ENCODE results near the gene NHLRC2.
"Not testable (repeated sequence)": the region's sequence is repeated elsewhere in the genome, so short reads cannot be mapped to it uniquely, and the experiment has no call there.

NHLRC2 gene, protein sequence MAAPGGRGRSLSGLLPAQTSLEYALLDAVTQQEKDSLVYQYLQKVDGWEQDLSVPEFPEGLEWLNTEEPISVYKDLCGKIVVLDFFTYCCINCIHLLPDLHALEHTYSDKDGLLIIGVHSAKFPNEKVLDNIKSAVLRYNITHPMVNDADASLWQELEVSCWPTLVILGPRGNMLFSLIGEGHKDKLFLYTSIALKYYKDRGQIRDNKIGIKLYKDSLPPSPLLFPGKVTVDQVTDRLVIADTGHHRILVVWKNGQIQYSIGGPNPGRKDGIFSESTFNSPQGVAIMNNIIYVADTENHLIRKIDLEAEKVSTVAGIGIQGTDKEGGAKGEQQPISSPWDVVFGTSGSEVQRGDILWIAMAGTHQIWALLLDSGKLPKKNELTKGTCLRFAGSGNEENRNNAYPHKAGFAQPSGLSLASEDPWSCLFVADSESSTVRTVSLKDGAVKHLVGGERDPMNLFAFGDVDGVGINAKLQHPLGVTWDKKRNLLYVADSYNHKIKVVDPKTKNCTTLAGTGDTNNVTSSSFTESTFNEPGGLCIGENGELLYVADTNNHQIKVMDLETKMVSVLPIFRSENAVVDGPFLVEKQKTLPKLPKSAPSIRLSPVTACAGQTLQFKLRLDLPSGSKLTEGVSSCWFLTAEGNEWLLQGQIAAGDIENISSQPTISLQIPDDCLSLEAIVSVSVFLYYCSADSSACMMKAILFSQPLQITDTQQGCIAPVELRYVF

DNA sequence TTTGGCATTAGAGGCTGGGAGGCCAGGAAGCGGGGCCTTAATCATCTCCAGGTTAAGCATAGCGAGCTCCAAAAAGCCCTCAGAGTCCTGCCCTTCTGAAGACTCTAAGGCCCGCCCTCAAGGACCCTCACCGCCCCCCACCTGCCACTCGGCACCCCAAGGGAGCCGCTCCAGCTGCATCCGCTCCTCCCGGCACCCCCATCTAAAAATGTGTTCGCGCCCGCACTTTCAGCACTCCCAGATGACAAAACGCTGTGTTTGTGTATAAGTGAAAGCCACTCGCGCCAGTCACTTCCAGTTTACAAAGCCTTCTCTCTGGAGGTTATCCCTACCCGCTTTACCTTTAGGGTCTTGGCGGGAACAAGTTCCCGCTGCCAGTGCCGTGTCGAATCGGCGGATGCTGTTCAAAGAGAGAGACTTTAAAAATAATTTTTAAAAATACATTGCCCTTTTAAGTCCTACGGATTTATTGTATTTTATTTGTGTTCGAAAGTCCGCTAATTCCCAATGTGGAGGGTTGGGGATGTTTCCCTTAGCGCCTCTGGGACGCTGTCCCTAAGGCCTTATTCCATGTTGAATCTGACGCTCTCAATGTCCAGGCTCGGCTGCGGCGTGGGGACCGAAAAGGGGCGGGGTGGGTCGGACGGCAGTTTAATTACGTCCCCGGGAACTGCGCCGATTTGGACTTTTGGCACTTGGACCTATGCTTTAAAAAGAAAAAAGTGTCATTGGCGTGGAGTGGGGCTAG, at the start of gene NHLRC2, which contains the start of gene DCLRE1A:
TSS of gene NHLRC2 (plus strand) at position 649 of the 748 bp plus-strand sequence. CDS start 212 bp downstream, outside the sequence.
TSS of gene DCLRE1A (minus strand) at position 70 of the 748 bp plus-strand sequence. CDS start 900 bp downstream, outside the sequence.
- peak; percentile 35 for DNase-seq

DNA sequence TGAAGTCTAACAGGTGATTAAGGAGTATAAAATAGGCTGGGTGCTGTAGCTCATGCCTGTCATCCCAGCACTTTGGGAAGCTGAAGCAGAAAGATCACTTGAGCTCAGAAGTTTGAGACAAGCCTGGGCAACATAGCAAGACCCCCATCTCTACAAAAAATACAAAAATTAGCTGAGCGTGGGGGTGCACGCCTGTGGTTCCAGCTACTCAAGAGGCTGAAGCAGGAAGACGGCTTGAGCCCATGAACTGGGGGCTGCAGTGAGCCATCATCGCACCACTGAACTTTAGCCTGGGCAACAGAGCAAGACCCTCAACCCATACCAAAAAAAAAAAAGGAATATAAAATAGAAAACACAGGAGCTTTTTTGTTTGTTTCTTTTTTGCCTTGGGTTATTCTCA, 48.0 kb upstream of the NHLRC2 start:
- DNase-seq: no peak

DNA sequence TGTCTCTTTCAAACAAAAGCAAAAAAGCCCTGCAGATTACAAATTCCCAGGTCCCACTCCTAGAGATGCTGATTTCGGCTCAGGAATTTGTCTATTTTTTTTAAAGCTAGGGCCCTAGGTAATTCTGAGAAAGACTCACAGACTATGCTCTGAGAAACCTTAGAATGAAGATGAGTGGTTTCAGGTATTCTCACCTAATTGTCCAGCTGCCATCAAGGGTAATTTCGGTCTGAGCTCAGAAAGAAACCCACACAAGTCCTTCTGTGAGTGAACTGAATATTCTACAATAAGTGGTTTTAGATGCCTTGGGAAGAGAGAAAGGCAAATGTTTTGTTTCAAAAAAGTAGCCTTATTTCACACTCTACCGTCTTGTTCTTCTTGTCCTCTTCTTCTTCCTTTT, 46.3 kb upstream of the NHLRC2 start:
- DNase-seq: no peak

DNA sequence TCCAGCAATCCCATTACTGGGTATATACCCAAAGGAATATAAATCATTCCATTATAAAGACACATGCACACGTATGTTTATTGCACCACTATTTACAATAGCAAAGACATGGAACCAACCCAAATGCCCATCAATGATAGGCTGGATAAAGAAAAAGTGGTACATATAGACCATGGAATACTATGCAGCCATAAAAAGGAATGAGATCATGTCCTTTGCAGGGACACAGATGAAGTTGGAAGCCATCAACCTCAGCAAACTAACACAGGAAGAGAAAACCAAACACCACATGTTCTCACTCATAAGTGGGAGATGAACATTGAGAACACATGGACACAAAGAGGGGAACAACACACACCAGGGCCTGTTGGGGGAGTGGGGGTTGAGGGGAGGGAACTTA, 39.8 kb upstream of the NHLRC2 start:
- not testable (repeated sequence) for DNase-seq

DNA sequence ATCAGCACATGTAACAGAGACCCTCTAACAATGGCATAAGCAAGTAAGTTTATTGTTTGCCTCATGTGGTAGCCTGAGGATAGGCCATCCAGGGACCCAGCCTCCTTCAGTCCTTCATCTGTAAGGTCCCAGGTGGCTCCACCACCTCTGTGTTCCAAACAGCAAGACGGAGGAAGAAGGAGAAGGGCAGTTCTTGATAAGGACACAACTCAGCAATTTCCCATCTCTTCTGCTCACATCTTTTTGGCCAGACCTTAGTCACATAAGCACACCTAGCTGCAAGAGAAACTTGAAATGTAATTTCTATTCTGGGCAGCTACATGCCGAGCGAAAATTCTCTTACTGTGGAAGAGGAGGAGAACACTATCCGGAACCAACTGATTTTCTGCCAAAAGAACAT, 34.5 kb upstream of the NHLRC2 start:
- no peak for DNase-seq

DNA sequence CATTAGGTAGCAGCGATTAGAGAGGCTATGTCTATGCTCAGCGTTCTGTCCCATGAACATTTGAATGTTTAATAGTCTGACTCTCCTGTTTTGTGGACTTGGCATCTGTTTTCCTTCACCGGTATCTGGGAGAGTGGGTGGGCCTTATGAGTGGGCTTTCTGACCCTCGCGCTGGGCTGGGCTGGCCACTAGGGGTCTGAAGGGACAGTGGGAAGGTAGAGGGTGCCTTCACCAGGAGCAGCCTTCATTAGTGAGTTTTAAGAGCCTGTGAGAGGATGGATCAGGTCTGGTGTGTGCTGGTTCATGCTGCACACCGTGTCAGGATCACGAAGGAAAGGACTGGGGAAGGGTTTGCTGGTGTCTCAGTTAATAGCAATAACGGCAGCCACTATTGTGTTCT, 34.0 kb upstream of the NHLRC2 start:
- no peak for DNase-seq

DNA sequence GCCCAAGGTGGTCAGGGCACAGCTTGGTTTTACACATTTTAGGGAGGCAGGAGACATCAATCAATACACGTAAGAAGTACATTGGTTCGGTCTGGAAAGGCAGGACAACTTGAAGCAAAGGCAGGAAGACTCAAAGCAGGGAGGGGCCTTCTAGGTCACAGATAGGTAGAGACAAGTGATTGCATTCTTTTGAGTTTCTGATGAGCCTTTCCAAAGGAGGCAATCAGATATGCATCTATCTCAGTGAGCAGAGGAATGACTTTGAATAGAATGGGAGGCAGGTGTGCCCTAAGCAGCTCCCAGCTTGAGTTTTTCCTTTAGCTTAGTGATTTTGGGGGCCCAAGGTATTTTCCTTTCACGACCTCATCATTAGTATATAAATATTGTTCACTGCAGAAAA, 33.2 kb upstream of the NHLRC2 start:
- not testable (repeated sequence) for DNase-seq

DNA sequence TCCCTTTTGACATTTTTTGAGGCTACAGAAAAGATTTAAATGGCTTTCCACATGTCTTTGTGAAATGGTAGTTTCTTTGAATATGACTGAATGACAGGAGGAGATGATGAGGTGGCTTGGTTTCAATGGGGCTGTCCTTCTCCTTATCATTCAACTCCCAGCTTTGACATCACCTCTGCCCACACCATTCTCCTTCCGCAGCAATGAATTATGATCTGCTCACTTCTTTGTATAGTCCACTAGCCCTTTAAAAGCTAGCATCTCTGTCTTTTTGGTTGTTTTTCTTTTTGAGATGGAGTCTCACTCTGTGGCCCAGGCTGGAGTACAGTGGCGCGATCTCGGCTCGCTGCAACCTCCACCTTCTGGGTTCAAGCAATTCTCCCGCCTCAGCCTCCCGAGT, 32.3 kb upstream of the NHLRC2 start:
- DNase-seq: no peak

DNA sequence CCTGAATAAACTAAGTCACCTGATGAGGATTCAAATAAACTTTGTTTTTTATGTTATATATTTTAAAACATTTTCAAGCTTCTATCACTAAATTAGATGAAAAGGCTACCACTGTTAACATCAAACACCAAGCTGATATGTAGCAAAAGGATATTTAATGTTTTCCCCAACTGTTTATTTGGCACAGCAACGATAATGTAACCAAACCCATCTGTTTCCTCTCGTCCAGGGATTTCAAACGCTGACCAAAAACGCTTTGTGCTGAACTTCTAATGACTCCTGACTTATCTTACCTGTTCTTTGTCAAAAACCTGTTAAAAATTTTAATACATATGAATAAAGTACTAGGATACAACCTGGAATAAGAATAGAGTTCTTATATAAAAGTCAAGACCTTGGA, 31.1 kb upstream of the NHLRC2 start:
- DNase-seq: no peak

DNA sequence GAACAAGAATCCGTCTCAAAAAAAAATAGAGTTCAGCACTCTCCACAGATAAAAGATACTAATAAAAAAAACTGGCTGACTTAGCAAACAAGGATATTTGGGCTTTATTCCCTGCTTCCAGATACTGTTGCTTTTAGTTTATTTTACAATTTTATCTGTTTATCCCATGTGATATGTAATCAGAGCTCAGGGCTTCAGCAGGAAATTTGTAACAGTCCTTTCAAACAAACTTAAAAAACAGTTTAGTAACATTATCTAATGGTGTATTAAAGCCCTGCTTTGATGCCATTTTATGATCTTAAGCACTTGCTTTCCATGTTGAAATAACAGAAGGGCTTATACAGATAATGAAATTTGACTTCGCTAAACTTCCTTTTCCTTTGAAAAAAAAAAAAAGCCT, 28.7 kb upstream of the NHLRC2 start:
- DNase-seq: no peak

DNA sequence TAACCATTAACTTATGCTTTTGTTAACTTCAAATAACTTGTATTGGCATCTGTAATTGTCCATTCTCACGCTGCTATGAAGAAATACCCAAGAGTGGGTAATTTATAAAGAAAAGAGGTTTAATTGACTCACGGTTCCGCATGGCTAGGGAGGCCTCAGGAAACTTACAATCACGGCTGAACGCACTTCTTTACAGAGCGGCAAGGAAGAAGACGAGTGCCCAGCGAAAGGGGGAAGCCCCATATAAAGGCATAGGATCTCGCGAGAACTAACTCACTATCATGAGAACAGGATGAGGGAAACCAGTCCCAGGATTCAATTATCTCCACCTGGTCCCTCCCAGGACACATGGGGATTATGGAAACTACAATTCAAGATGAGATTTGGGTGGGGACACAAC, 25.9 kb upstream of the NHLRC2 start:
- DNase-seq: not testable (repeated sequence)

DNA sequence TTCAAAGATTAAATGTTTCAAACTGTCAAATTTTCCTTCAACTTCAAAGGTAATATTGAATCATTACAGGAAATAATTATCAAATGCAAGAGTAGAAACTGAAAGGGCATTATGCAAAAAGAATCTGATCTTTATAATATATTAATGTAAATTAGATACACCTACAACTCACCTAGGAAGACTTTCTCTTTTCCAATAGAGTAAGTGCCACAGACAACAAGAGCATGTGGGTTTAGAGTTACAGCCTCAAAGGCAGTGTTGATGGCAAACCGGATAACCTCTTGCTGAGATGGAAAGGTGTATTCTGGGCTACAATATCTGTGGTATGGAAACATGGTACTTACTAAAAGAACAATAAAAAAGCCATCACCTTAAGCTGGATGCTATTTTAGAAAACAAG, 12.3 kb upstream of the NHLRC2 start:
- DNase-seq: no peak

DNA sequence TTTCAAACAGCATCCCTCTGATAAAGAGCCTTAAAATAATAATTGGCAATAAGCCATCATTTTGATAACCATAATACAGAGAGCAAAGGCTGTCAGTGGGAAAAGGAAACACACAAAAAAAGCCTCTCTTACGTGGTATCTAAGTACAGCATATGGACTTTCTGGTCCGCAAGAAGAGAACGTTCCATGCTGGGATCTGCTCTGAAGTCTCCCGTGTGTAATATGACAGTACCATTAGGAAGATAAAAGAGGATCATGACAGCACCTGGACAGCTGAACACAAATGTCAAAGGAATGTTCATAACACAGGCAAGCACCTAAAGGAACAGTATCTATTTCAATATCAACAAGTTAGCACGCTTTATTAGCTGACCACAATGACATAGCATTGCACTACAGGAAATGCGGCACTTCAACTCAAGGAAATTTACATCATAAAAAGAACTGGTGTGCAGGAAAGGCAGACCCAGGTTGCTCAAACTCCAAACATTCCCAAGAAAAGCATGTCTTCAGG, 10.4 kb upstream of the NHLRC2 start:
- no peak for DNase-seq

DNA sequence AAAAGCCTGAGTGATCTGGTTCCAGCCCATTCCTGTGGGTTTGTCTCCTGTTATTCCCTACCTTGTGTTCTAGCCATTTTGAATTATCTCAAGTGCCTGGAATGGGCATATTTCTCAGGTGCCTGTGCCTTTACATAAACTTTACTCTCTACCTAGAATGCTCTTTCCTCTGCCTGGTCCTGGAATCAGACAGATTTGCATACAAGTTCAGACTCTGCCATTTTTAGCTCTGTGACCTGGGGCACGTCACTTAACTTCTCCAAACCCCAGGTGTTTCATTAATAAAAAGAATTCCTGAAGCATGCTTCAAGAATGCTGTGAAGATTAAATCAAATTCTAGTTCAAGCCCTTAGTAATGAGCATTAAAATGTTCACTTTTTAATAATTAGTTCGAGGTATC, 8.4 kb upstream of the NHLRC2 start:
- no peak for DNase-seq

DNA sequence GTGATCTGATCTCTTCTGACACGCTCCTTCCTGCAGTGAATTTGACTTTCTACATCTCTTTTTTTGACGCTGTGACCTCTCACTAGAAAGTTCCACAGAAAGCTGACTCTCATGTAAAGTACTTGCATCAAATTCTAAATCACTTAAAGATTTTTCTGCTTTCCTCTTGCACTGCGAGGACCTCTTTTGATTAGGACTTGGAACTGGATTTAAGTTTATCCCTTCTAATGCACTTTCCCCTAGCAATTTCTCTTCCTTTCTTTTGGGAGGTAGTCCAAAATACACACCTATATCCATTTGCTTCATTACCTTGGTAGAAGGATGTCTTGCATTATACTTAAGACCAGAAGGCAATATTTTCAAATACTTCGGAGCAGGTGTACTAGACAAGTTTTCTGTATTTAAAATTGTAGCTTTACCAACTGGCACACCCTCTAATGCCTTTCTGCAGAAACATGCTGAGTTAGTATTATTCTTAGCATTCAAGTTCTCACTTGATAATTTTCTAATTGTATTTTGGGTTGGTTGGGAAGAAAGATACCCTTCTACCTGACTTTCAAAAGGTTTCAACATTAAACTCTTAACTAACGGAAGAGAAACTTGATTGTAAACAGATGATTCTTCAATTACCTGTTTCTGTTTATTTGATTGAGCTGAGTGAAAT, 5.2 kb upstream of the NHLRC2 start:
- DNase-seq: no peak

DNA sequence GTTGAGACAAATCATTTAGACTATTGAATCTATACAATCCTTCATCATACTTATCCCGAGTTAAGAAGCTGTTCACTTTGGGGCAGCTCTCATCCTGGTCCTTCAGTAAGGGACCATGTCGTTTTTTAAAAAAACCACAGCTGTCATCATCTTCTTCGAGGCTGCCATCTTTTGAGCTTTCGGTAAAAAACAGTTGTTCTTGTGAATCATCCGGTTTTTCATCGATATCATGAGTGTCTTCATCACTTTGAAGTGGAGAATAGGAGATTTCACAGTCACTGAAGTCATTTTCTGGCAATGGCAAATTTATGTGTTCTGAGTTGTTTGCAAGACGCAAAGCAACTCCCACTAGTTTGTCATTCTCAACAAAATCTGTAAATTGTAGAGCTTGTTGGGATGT, 4.5 kb upstream of the NHLRC2 start:
- no peak for DNase-seq

DNA sequence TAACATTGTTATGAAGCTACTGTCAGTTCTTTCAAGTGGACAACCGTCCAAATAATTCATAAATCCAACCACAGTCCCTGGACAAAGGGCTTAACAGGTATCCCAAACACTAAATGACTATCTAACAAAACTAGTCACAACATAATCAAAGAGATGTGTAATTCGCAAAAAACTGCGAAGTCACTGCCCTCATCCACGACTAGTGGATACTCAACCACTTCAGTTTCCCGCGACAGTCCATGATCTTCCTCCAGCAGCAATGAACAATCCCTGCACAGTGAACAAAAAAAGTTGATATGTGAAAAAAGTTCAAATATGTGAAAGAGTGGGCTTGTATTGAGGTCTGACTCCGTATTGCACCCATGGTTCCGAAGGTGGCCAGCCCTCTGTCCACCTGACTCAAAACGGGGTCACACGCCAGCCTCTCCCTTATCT, 866 bp upstream of the NHLRC2 start:
- DNase-seq: no peak

DNA sequence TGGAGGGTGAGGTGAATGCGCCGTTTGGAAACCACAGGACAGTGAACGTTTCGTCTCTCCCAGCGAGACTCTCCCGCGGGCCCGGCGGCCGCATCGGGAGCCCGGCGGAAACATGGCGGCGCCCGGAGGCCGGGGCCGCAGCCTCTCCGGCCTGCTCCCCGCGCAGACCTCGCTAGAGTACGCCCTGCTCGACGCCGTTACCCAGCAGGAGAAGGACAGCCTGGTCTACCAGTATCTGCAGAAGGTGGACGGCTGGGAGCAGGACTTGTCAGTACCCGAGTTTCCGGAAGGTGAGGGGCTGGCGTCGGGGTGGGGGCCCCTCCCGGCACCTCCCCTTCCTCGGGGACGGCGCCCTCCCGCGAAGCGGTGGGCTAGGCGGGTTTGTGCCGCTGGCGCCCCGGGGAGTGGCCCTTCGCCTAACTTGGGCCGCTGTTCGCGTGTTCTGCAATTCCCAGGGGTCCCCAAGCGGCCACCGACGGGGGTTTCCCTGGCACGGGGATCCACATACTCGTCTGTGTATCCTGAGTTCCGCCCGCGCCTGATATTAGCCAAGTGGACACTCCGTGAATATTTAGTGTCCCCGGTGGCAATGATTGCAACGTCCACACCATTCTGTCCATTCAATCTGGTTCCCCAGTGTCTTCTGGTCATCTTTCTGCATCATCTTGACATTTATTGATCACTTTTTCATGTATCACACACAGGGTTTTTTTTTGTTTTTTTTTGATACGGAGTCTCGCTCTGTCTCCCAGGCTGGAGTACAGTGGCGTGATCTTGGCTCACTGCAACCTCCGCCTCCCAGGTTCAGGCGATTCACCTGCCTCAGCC, 514 bp downstream of the NHLRC2 start:
- DNase-seq: peak; percentile 3

DNA sequence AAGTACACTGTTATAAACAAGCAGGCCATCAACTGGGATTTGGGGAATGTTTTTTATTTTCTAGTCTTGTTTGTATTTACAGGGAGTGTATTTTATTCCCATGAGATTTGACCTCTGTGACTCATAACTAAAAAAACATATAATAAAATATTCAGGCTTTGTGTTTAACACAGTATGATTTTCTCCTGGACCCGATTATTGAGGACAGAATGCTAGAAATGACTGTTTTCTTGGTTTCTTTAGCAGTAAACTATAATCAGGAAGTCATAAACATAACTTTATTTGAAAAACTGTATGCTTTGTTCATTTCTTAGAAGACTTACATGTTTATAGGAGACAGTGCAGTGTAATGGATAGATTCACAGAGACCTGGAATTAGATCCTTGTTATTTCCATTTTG, 2.1 kb downstream of the NHLRC2 start:
- DNase-seq: no peak

DNA sequence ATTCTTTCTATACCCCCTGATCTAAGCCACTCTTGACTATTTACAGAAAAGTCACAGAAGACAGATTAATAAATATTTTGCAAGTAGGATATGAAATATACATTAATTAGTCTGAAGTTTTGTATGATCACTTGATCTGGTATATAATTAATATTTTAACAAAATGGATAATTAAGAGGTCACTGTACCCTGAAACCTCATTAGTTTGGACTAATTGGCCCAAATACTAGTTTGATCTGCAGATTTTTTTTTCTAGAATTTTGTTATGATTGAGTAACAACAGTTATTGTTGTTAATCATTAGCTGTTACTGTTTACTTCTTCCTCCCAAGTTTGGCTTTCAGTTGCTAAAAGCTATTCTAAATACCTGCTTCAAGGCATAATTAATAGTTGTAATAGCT, 2.7 kb downstream of the NHLRC2 start:
- DNase-seq: no peak

DNA sequence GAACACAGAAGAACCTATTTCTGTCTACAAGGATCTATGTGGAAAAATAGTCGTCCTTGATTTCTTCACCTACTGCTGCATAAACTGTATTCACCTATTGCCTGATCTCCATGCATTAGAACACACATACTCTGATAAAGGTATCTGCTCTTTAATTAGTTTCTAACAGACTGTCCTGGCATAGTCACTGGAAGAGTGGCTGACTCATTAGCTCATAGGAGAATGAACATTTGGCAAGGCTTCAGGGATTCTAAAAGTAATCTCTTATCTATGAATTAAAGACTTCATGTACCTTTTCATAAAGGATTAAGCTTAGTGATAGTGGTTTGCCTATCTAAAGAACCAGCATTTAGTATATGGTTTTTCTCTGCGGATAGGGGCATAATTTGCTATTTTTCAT, 4.1 kb downstream of the NHLRC2 start:
- peak; percentile 2 for DNase-seq

DNA sequence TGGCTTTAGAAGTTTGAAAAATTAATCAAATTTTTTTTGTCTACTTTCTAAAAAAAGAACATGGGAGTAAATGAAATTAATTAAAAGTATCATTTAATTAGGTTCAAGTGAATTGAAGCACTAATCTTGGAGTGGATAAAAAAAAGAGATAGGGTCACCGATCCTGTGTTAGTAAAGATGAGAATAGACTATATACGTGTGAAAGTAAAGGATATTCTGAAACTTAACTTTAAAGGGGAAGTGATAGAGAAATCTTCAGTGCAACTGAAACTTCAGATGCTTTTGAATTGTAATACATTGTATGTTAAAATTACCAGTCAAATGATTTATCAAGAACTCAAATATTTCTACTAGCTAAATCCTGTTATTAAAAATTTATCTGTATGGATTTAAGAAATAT, 4.8 kb downstream of the NHLRC2 start:
- no peak for DNase-seq
